HG02981 (cell line): ENCODE results near the gene MBD1.
"Not testable (repeated sequence)": the region's sequence is repeated elsewhere in the genome, so short reads cannot be mapped to it uniquely, and the experiment has no call there.

Source experiments
- ATAC-seq: cut with Tn5 transposase; IDR thresholded peaks from one replicate; pipeline ENCODE4 v1.9.1; 2021; ENCODE audit warnings: mild to moderate bottlenecking, moderate library complexity; ENCODE audit not compliant: unreplicated experiment

The MBD1 gene

GRCh38 chr18:50293039-50293438, 11.7 kb upstream of the MBD1 start:
- no peak for ATAC-seq

- no peak for ATAC-seq
Measured at GRCh38 chr18:50289108-50289443, 7.8 kb upstream of the MBD1 start.

- ATAC-seq = not testable (repeated sequence)
Measured at GRCh38 chr18:50288348-50289107, 7.2 kb upstream of the MBD1 start.

GRCh38 chr18:50287441-50288347, 6.4 kb upstream of the MBD1 start, which contains the start of gene CXXC1:
CXXC1 (minus strand) TSS chr18:50287692; CDS start chr18:50287589, 103 bp downstream.
- peak; percentile 89 for ATAC-seq

GRCh38 chr18:50287028-50287440, 5.7 kb upstream of the MBD1 start:
- no peak for ATAC-seq

GRCh38 chr18:50286391-50287027, 5.2 kb upstream of the MBD1 start:
- no peak for ATAC-seq

DNA sequence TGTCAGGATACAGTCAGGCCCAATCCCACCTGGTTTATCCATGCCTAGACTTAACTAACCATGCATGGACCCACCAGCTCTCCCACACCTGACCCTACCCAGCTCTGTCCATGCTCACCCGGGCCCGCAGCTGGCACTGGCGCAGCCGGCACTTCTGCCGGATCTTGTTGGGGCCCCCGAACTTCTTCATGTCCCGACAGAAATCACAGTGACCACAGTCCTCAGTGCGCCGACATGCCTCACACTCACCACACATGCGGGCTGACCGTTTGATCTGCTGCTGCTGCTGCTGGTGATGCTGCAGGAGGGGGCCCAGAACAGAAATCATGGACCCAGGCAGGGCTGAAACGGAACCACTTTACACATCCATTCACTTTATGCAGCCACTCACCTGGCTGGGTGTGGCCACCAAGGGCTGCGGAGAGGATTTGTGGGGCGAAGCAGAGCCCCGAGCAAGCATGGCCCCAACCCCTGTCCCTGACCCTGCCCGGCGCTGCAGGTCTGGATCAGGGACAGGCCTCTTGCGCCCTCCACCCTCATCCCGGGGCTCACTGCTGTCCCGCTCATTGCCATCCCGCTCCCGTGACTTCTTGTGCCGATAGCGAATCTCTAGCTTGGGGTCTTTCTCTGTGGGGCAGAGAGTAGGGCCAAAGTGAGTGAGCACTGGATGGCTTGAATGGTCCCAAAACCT, 4.5 kb upstream of the MBD1 start:
- ATAC-seq = no peak

- ATAC-seq = no peak
Measured at GRCh38 chr18:50285071-50285470, 3.7 kb upstream of the MBD1 start.

- ATAC-seq = no peak
Measured at GRCh38 chr18:50284255-50284885, 3.0 kb upstream of the MBD1 start.

- no peak for ATAC-seq
Measured at GRCh38 chr18:50283469-50284209, 2.3 kb upstream of the MBD1 start.

DNA sequence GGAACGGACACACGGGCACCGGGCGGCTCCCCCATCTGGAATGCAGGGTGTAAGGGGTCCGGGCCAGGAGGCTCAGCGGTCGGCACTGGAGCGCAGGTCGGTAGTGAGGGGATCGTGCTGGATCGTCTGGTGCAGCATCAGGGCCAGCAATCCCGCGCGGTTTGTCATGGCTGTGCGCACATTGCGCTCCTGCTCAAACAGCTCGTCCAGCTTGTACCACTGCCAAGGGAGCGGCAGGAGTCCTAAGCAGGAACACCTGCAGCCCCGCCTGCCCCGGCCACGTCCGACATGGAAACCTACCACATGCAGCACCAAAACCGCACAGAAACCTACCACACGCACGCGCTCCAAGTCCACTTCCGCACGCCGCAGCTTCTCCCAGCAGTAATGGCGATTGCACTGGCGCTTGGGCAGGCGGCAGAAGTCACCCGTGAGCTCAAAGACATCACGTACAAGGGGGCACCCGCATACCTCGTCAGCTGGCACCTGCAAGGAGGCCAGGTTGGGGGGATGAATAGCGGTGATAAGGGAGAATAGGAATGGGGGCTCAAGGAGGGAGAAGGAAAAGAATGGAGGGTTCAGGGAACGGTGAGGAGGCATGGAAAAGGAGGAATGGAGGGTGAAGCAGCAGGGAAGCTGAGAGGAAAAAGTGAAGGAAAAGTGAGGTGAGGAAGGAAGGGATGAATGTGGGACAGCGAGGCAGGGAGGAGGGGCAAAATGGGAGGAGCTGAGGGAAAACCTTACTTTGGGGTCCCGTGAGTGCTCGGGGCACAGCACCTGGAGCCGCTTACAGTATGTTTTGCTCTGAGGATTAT, 1.4 kb upstream of the MBD1 start:
- no peak for ATAC-seq

- no peak for ATAC-seq
Measured at GRCh38 chr18:50281972-50282520, 723 bp upstream of the MBD1 start.

DNA sequence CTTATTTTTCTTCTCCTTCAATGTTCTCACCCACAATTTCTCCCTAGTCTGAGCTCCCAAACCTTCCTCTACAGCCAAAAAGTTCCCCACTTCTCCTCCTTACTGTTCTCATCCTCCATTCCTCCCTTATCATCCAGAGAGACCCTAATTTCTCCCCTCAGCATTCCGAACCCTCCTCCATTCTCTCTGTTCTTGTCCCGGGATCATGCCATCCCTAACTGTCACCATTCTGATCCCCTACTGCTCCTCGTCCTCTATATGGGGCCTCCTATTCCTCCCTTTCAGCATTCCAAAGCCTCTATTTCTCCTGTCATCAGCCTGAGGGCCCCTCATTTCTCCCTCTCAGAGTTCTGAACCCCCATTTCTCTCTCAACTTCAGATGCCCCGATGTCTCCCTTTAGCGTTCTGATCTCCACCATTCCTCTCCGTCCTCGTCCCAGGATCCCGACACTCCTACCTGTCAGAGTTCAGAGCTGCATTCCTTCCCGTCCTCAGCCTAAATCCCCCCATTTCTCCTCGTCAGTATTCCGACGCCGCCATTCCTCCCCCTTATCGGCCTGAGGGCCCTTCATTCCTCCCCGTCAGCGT, 522 bp downstream of the MBD1 start:
- no peak for ATAC-seq

GRCh38 chr18:50279752-50280151, 1.6 kb downstream of the MBD1 start:
- ATAC-seq = no peak

DNA sequence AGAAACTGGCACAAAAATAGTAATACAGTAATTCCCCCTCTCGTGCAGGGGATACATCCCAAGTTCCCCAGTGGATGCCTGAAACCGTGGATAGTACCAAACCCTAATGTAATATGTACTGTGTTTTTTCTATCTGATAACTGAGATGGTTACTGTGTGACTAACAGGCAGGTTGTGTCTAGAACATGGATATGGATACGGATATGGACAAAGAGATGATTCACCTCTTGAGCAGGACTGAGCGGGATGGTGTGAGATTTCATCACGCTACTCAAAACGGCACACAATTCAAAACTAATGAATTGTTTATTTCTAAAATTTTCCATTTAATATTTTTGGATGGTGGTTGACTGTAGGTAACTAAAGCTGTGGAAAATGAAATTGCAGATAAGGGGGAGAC, 3.4 kb downstream of the MBD1 start:
- no peak for ATAC-seq

DNA sequence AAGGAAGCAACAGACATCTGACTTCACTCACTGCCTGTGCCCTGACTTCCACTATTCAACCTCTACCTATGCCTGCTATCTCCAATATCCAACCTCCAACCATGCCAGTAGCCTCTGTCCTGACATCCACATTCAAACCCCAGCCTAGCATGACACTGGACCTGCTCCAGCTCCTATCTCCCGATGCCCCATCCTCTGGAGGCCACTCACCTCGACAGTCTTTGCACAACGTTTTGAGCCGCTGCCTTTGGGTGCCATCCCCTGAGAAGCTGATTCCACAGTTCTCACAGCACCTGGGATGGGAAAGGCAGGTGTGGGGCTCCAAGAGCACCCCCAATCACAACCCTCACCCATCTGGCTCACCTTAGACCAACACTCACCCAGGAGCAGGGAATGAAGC, 4.9 kb downstream of the MBD1 start:
- no peak for ATAC-seq

GRCh38 chr18:50275503-50276036, 5.8 kb downstream of the MBD1 start:
- no peak for ATAC-seq

GRCh38 chr18:50274941-50275340, 6.4 kb downstream of the MBD1 start:
- ATAC-seq = no peak
